Suprapubic skin (tissue), 4 donors: ENCODE results near the gene ATF2. TPM values are rescaled to one million over a fixed set of nuclear protein-coding genes. Genes with fewer than 3 reads are reported as not detected.
"Not testable (repeated sequence)": the region's sequence is repeated elsewhere in the genome, so short reads cannot be mapped to it uniquely, and the experiment has no call there.

Source experiments
- DNase-seq, 2 donors: peaks; one replicate each; pipeline ENCODE4 v3.0.0-alpha.2; 2019; ENCODE audit warnings: low spot score in 2 of 2
- H3K27ac ChIP-seq: fragments of 200-600 bp; sonication (generic); one replicate; pipeline ENCODE4 v1.5.1; 2019
- H3K27me3 ChIP-seq: fragments of 200-600 bp; sonication (generic); one replicate; pipeline ENCODE4 v1.5.1; 2019
- H3K36me3 ChIP-seq: fragments of 200-600 bp; sonication (generic); one replicate; pipeline ENCODE4 v1.5.1; 2019
- H3K4me1 ChIP-seq: fragments of 200-600 bp; sonication (generic); one replicate; pipeline ENCODE4 v1.5.1; 2019
- H3K4me3 ChIP-seq: fragments of 200-600 bp; sonication (generic); one replicate; pipeline ENCODE4 v1.5.1; 2019; ENCODE audit warnings: mild to moderate bottlenecking
- H3K9me3 ChIP-seq: fragments of 200-600 bp; sonication (generic); one replicate; pipeline ENCODE4 v1.5.1; 2019
- EP300 ChIP-seq: sonication (generic); formaldehyde crosslinking; IDR thresholded peaks from one replicate; pipeline ENCODE4 v1.6.1; 2017; ENCODE audit warnings: antibody characterized with exemption
- POLR2A ChIP-seq, 2 donors: fragments of 450-650 bp; IDR thresholded peaks; one replicate each; pipeline ENCODE4 v1.6.1; 2017; ENCODE audit warnings: antibody characterized with exemption in 2 of 2, mild to moderate bottlenecking in 2 of 2, moderate library complexity in 2 of 2
- POLR2AphosphoS5 ChIP-seq, 3 donors: sonication (generic); formaldehyde crosslinking; IDR thresholded peaks; one replicate each; pipeline ENCODE4 v1.6.1; 2017; ENCODE audit warnings: antibody characterized with exemption in 3 of 3
- WGBS: methylation state at CpG from one replicate; pipeline ENCODE4 v1.1.5; 2018; 5-methylcytosine and 5-hydroxymethylcytosine counted together
- total RNA-seq, 4 donors: library from RNA; depleted of rRNA; stranded (reverse); fragments of >200 nt; gene quantifications; one replicate each; pipeline ENCODE4 v1.1.0, GENCODE V29; 2016
- TF ChIP-seq, protein P1 (sequence below), 2 donors: fragments of 200-600 bp in 1 of 2; fragments of 450-650 bp in 1 of 2; sonication (generic) in 1 of 2; IDR thresholded peaks; one replicate each; pipeline ENCODE4 v1.5.1; 2016 to 2019; ENCODE audit warnings: antibody characterized with exemption in 2 of 2, mild to moderate bottlenecking in 1 of 2, moderate library complexity in 1 of 2

The ATF2 gene
- total RNA-seq, 4 donors from 2014 or later = 22.3 to 46.9 (median 27.0) TPM

DNA sequence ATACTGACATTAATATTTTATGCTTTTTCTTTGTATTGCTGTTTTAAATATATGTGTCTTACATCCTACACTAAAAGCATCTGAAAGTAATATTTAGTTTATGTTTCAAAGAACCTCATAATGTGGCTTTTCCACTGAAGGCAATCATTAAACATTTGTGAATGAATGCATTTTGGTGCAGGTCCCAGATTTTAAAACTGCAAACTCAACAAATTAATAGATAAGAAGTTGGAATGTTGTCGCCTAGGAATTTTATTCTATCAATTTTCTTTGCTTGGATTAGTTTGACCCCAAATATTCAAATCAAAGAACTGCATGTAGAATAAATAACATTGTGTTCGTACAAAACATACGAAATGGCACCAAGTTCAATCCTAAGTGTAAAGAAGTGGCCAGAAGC lies 44.7 kb downstream of the ATF2 start:
- no peaks in the 10 kb centered on the region for H3K27me3 ChIP-seq
- no peaks in the 10 kb centered on the region for H3K4me1 ChIP-seq
- TF ChIP-seq POLR2AphosphoS5 (IDR thresholded peaks at IDR 0.05) (no peak), EP300 (no peak), POLR2A (IDR thresholded peaks at IDR 0.05) (no peak)
- TF ChIP-seq, protein P1, sequence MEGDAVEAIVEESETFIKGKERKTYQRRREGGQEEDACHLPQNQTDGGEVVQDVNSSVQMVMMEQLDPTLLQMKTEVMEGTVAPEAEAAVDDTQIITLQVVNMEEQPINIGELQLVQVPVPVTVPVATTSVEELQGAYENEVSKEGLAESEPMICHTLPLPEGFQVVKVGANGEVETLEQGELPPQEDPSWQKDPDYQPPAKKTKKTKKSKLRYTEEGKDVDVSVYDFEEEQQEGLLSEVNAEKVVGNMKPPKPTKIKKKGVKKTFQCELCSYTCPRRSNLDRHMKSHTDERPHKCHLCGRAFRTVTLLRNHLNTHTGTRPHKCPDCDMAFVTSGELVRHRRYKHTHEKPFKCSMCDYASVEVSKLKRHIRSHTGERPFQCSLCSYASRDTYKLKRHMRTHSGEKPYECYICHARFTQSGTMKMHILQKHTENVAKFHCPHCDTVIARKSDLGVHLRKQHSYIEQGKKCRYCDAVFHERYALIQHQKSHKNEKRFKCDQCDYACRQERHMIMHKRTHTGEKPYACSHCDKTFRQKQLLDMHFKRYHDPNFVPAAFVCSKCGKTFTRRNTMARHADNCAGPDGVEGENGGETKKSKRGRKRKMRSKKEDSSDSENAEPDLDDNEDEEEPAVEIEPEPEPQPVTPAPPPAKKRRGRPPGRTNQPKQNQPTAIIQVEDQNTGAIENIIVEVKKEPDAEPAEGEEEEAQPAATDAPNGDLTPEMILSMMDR (IDR thresholded peaks at IDR 0.05) = no peak
- H3K9me3 ChIP-seq = no peaks in the 10 kb centered on the region
- H3K27ac ChIP-seq = no peak overlapping the region
- no peak overlapping the region for H3K4me3 ChIP-seq
- DNase-seq = no peak
- whole genome bisulfite sequencing = 93% methylated on average over 3 of the region's 3 CpGs
- H3K36me3 ChIP-seq = peaks cover 17% of the 10 kb centered on the region

DNA sequence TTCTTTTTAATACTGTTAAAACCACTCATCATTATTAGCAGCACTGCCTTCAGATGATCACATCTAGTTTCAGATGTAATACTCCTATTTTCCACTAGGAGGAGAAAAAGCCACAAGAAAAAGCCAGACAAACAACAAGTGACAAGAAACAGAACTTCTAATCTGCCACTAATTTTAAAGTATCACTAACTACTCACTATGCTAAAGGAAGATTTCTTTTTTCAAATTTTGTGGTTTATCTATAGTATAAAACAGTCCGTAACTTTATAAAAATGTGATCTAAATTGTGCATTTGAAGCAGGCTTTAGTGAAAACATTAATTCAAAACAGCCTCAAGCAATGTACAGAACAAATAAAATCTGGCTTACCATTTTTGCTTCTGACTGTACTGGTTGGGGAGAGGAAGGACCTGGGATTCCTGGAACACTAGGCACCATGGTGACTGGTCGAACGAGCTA lies 56.8 kb downstream of the ATF2 start:
- Histone ChIP-seq H3K9me3 (no peaks in the 10 kb centered on the region), H3K27ac (no peak overlapping the region), H3K4me1 (no peaks in the 10 kb centered on the region), H3K36me3 (peaks cover 59% of the 10 kb centered on the region), H3K27me3 (no peaks in the 10 kb centered on the region), H3K4me3 (no peak overlapping the region)
- 63% methylated on average over 3 of the region's 3 CpGs for WGBS
- DNase-seq = no peak
- TF ChIP-seq EP300 (no peak), POLR2AphosphoS5 (IDR thresholded peaks at IDR 0.05) (no peak), POLR2A (IDR thresholded peaks at IDR 0.05) (no peak)
- TF ChIP-seq, protein P1 (IDR thresholded peaks at IDR 0.05) = peak; percentile 38 to 61

DNA sequence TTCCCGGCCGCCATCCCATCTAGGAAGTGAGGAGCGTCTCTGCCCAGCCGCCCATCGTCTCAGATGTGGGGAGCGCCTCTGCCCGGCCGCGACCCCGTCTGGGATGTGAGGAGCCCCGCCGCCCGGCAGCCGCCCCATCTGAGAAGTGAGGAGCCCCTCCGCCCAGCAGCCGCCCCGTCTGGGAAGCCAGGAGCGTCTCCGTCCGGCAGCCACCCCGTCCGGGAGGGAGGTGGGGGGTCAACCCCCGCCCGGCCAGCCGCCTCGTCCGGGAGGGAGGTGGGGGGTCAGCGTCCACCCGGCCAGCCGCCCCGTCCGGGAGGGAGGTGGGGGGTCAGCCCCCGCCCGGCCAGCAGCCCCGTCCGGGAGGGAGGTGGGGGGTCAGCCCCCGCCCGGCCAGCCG lies 59.9 kb downstream of the ATF2 start:
- DNase-seq, H3K9me3 ChIP-seq, H3K27me3 ChIP-seq, H3K27ac ChIP-seq, H3K4me1 ChIP-seq, H3K4me3 ChIP-seq: not testable (repeated sequence)
- WGBS = 84% methylated on average over 14 of the region's 39 CpGs
- H3K36me3 ChIP-seq = peaks cover 48% of the 10 kb centered on the region

DNA sequence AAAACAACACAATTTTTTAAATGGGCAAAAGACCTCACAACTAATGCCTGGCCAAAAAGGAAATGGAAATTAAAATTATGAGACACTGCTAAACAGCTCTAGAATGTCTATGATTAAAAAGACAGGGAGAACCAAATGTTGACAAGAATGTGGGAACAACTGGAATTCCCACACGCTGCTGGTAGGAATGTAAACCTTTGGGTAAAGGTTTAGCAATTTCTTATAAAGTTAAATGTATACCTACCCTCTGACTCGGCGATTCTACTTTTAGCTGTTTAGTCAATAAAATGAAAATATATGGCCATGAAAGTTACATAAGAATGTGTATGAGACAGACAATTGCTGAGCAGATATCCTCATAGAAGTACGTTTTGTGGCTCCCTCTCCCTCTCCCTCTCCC lies 60.9 kb downstream of the ATF2 start:
- Histone ChIP-seq H3K27me3 (no peaks in the 10 kb centered on the region), H3K36me3 (peaks cover 38% of the 10 kb centered on the region), H3K27ac (no peak overlapping the region), H3K4me1 (no peaks in the 10 kb centered on the region), H3K9me3 (no peaks in the 10 kb centered on the region), H3K4me3 (no peak overlapping the region)
- WGBS = 95% methylated on average over 4 of the region's 4 CpGs
- TF ChIP-seq EP300 = no peak
- TF ChIP-seq POLR2AphosphoS5 (IDR thresholded peaks at IDR 0.05) = no peak
- no peak for TF ChIP-seq POLR2A (IDR thresholded peaks at IDR 0.05)
- TF ChIP-seq, protein P1 (IDR thresholded peaks at IDR 0.05) = no peak
- DNase-seq = no peak

DNA sequence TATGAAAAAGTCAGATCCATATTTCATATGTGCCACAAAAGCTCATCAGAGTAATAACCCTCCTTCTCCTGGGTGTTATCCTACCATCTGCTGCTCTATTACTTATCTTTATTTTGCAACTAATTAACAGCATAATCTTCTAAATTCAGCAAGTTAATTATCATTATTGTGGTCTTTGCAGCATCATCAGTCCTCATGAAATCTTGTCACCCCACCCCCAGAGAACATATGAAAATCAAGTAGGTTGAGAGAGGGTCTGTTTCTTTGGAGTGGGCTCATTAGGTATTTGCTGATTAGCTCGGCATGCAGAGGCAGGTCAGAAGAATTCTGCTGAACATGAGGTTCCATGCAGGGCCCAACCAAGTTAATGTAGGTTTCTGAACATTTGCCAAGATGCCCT lies 64.8 kb downstream of the ATF2 start:
- H3K4me1 ChIP-seq = no peaks in the 10 kb centered on the region
- no peak for DNase-seq
- TF ChIP-seq, protein P1 (IDR thresholded peaks at IDR 0.05) = no peak
- no peak for TF ChIP-seq EP300
- TF ChIP-seq POLR2A (IDR thresholded peaks at IDR 0.05) = no peak
- TF ChIP-seq POLR2AphosphoS5 (IDR thresholded peaks at IDR 0.05) = no peak
- WGBS = 76% methylated on average over 1 of the region's 1 CpG
- no peaks in the 10 kb centered on the region for H3K27me3 ChIP-seq
- H3K9me3 ChIP-seq = no peaks in the 10 kb centered on the region
- no peak overlapping the region for H3K4me3 ChIP-seq
- peaks cover 25% of the 10 kb centered on the region for H3K36me3 ChIP-seq
- H3K27ac ChIP-seq = no peak overlapping the region

DNA sequence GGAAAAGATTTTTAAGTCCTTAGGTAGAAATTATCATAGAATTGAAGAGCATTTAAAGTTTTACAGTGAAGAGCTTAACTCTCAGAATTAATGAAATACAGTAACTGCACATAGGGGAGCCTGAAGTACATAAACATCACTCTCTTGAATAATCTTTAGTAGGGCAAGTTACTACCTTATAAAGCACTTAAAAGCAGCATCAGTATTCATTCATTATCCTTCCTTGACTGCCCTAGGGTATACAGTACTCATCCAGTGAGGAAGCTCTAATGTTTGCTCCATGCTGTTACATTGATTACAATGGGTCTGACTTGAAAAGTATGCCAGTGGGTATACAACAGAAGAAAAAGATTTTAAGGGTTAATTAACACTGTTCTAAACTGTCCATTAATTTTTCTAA lies 66.5 kb downstream of the ATF2 start:
- no peaks in the 10 kb centered on the region for H3K9me3 ChIP-seq
- H3K27me3 ChIP-seq = no peaks in the 10 kb centered on the region
- H3K4me3 ChIP-seq = no peak overlapping the region
- H3K27ac ChIP-seq = no peak overlapping the region
- no peak for DNase-seq
- peaks cover 28% of the 10 kb centered on the region for H3K36me3 ChIP-seq
- H3K4me1 ChIP-seq = no peaks in the 10 kb centered on the region
- TF ChIP-seq, protein P1 (IDR thresholded peaks at IDR 0.05) = no peak
- TF ChIP-seq POLR2AphosphoS5 (IDR thresholded peaks at IDR 0.05) (no peak), POLR2A (IDR thresholded peaks at IDR 0.05) (no peak), EP300 (no peak)
